Peyer's patch (tissue), 4 donors: ENCODE measurements around the gene PRMT7.

ENCODE experiments used
- CTCF ChIP-seq, 6 experiments: fragments of 450-650 bp in 4 of 6; fragments of 200-600 bp in 2 of 6; sonication (generic) in 1 of 6; IDR thresholded peaks; one replicate each; pipeline ENCODE4 v1.5.1; 2017 to 2019; ENCODE audit warnings: antibody characterized with exemption in 6 of 6, mild to moderate bottlenecking in 3 of 6, moderate library complexity in 1 of 6
- POLR2A ChIP-seq, 2 donors: fragments of 450-650 bp; IDR thresholded peaks; one replicate each; pipeline ENCODE4 v1.5.1; 2017; ENCODE audit warnings: antibody characterized with exemption in 2 of 2, mild to moderate bottlenecking in 2 of 2, moderate library complexity in 2 of 2

DNA sequence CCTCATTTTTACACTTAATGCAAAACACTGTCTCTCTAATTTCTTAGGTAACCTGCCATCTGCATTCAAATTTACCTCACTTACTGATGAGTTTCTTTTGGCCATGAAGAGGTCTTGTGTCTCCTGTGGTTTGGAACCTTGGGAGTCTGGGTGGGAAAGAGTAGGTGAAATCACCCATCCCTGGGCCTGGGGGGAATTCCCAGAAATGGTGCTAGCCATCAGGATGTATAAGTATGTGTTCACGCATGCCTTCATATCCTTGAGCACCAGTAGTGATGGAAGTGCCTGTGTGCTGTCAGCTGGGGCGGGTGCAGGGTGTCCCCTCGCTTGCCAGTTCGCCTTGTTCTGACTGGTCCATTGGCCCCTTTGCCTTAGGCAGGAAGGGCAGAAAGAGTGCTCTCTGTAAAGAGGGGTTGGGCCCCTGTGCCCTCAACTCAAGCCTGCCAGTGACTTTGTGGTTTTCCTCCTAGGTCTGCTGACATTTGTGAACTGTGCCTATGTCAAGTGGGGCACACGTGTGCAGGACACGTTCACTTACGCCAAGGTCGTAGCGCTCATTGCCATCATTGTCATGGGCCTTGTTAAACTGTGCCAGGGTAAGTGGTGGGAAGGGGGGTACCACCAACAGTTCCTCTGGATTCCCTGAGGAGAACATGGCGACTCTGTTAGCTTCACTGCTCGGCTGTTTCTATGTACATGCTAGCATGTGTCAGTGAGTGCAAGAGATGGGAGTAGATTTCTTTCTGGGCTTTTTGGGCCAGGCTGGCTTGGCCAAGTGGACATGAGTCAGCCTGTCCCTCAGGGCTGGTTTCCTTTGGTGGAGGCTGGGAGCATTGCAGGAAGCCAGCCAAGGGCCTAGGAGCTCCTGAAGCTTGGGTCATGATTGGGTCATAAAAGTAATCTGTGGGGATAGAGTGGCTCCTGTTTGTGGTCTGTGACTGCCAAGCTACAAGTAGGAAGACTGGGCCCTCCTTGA lies 23.3 kb upstream of the PRMT7 start:
- TF ChIP-seq CTCF (IDR thresholded peaks at IDR 0.05) (no peak), POLR2A (IDR thresholded peaks at IDR 0.05) (no peak)
